A673 (cell line): Measurements from ENCODE around the gene CA7. TPM values are rescaled to one million over a fixed set of nuclear protein-coding genes. Genes with fewer than 3 reads are reported as not detected.

Source experiments
- BruUV-seq: library from RNA; stranded (reverse); fragments of 400-500 nt; replicated peaks from 2 replicates; lab custom pipeline; 2021; lab: Mats Ljungman, UMichigan
- CTCF ChIA-PET: fragments of 300-600 bp; sonication (Branson Sonifier 250); formaldehyde crosslinking; loops from one replicate; lab custom pipeline; 2022; ENCODE audit warnings: antibody characterized with exemption; lab: Charles Lee
- POLR2A ChIA-PET: fragments of 300-600 bp; sonication (Branson Sonifier 250); formaldehyde crosslinking; loops from one replicate; lab custom pipeline; 2022; ENCODE audit warnings: antibody characterized with exemption; ENCODE audit not compliant: low non-redundant PET; lab: Charles Lee
- DNase-seq: peaks from one replicate; pipeline ENCODE4 v3.0.0-alpha.2; 2015; ENCODE audit warnings: low spot score
- H3K27ac ChIP-seq: fragments of 200-600 bp; sonication (generic); 2 replicates; pipeline ENCODE4 v1.5.1; 2016; ENCODE audit warnings: mixed run types, low read depth, mild to moderate bottlenecking, mixed read lengths, antibody characterized with exemption, low read length; ENCODE audit not compliant: poor library complexity, severe bottlenecking
- H3K27me3 ChIP-seq: fragments of 200-600 bp; sonication (generic); replicated peaks from 2 replicates; pipeline ENCODE4 v1.6.1; 2017; ENCODE audit warnings: mixed run types, low read depth, mild to moderate bottlenecking, mixed read lengths, antibody characterized with exemption, low read length; ENCODE audit not compliant: insufficient read depth, poor library complexity
- H3K36me3 ChIP-seq: fragments of 200-600 bp; sonication (generic); 2 replicates; pipeline ENCODE4 v1.6.1; 2016; ENCODE audit warnings: mixed run types, mild to moderate bottlenecking, mixed read lengths, antibody characterized with exemption, low read length; ENCODE audit not compliant: insufficient read depth, poor library complexity, severe bottlenecking
- H3K4me1 ChIP-seq: fragments of 200-600 bp; sonication (generic); 2 replicates; pipeline ENCODE4 v1.6.1; 2017; ENCODE audit warnings: mixed run types, mild to moderate bottlenecking, mixed read lengths, antibody characterized with exemption, low read length; ENCODE audit not compliant: insufficient read depth, poor library complexity, severe bottlenecking
- H3K4me3 ChIP-seq: fragments of 200-600 bp; sonication (generic); 2 replicates; pipeline ENCODE4 v1.5.1; 2016; ENCODE audit warnings: low read depth, mixed run types, mild to moderate bottlenecking, mixed read lengths, low read length; ENCODE audit not compliant: poor library complexity, severe bottlenecking
- H3K9me3 ChIP-seq: fragments of 200-600 bp; sonication (generic); 2 replicates; pipeline ENCODE4 v1.6.1; 2016; ENCODE audit warnings: mixed run types, low read depth, mild to moderate bottlenecking, mixed read lengths, antibody characterized with exemption, low read length; ENCODE audit not compliant: poor library complexity, severe bottlenecking
- CTCF ChIP-seq: fragments of 300-800, 200-600 bp; sonication (generic); conservative IDR thresholded peaks from 2 replicates; pipeline ENCODE4 v1.5.1; 2017; ENCODE audit warnings: low read depth, mild to moderate bottlenecking, antibody characterized with exemption, low read length, moderate library complexity, mixed read lengths
- EZH2 ChIP-seq: fragments of 200-600 bp; sonication (generic); IDR thresholded peaks from 2 replicates; pipeline ENCODE4 v1.6.1; 2017; ENCODE audit warnings: borderline replicate concordance, low read depth, mild to moderate bottlenecking, mixed read lengths, antibody characterized with exemption, low read length; ENCODE audit not compliant: poor library complexity, severe bottlenecking
- intact Hi-C: fragments of 100-400 bp; cut with micrococcal nuclease; formaldehyde crosslinking; loops from one replicate; pipeline ENCODE4 v1.10.0; 2022; ENCODE audit not compliant: unreplicated experiment
- total RNA-seq: library from RNA; stranded (reverse); gene quantifications from 2 replicates; pipeline ENCODE4 v1.2.3, GENCODE V29; 2021

The CA7 gene
- total RNA-seq, 1 experiment from 2014 or later = not detected

- no TSS peak for BruUV-seq
- Histone ChIP-seq H3K27ac (no peak overlapping the region), H3K4me3 (no peak overlapping the region), H3K9me3 (no peaks in the 10 kb centered on the region), H3K4me1 (peaks cover 25% of the 10 kb centered on the region), H3K27me3 (no peaks in the 10 kb centered on the region), H3K36me3 (no peaks in the 10 kb centered on the region)
- intact Hi-C loops = no loop called here
- DNase-seq = peak; percentile 42
- ChIA-PET POLR2A (no interaction called here), CTCF (interaction anchor here (0.8 kb wide), 1 partner anchor 9 kb away, joined by 3 read pairs; no protein-coding TSS in a partner anchor)
- TF ChIP-seq EZH2 = no peak
- no peak for TF ChIP-seq CTCF
Observed at GRCh38 chr16:66858740-66859396, 14.7 kb downstream of the CA7 start.

DNA sequence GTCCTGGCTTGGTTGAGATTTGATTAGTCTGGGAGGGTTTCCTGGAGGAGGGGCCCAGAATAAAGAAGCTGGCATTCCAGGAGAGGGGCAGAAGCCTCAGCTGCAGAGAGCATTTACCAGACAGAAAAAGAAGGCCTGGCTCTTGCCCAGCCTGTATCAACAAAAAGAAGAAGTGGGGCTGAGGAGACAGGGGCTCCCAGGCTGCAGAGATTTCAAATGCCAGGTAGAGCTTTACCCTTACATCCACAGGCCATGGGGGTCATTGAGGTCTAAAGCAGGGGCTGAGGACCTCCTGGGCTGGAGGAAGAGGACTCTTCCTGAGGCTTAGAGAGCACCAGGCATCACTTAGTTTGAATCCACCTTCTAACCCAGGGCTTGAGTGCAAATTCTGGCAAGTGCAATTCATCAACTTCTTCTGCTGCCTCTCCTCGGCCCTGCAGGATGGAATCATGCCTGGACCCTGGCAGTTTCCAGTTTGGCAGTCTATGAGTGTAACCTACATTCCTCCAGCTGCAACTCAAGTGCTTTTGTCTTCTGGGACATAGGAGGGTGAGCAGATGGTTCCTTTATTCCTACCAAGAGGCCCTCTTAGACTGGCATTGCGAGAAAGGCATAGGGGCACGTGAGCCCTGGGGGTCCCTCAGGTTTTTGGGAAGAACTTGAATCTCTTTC lies 15.3 kb downstream of the CA7 start:
- intact Hi-C loops = loop anchor here (10.0 kb wide), 1 partner anchor 455 kb away; no protein-coding TSS in a partner anchor
- Histone ChIP-seq H3K4me1 (peaks cover 25% of the 10 kb centered on the region), H3K27me3 (no peaks in the 10 kb centered on the region), H3K4me3 (no peak overlapping the region), H3K27ac (no peak overlapping the region), H3K9me3 (no peaks in the 10 kb centered on the region), H3K36me3 (no peaks in the 10 kb centered on the region)
- CTCF ChIA-PET = interaction anchor here (0.8 kb wide), 1 partner anchor 8 kb away, joined by 3 read pairs; no protein-coding TSS in a partner anchor
- BruUV-seq = no TSS peak
- POLR2A ChIA-PET = interaction anchor here (0.6 kb wide), 1 partner anchor 146 kb away, joined by 14 read pairs; no protein-coding TSS in a partner anchor
- TF ChIP-seq CTCF = no peak
- TF ChIP-seq EZH2 = no peak
- DNase-seq = no peak

DNA sequence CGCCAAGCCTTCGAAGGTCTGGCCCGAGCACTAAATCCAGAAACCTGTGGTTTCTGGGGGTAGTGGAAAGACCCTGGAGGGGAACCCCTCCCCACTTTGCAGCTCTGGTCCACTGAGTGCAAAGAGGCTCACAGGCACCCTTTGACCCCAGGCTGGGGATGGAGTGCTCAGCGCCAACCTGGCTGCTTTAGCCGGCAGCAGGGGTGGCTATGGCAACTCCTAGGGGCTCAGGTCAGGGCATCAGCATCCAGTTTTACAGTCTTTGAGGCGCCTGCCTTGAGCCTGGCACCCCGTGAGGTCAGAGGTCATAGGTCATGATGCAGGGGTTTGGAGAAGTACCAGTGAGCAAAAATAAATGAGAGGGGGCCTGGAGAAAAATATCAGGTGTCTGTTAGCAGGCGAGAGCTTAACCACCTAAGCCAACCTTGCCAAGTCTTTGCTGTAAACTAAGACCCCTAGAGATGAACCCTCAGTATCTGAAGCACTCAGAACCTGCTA lies 17.9 kb downstream of the CA7 start:
- ChIA-PET CTCF (no interaction called here), POLR2A (interaction anchor here (0.6 kb wide), 1 partner anchor 16 kb away, joined by 5 read pairs; no protein-coding TSS in a partner anchor)
- Histone ChIP-seq H3K36me3 (no peaks in the 10 kb centered on the region), H3K27ac (no peak overlapping the region), H3K9me3 (no peaks in the 10 kb centered on the region), H3K4me1 (peaks cover 25% of the 10 kb centered on the region), H3K4me3 (no peak overlapping the region), H3K27me3 (no peaks in the 10 kb centered on the region)
- no peak for DNase-seq
- intact Hi-C loops = loop anchor here (10.0 kb wide), 1 partner anchor 457 kb away; no protein-coding TSS in a partner anchor
- no TSS peak for BruUV-seq
- TF ChIP-seq EZH2 (no peak), CTCF (no peak)
